HG02852 (cell line): ENCODE data around the gene ZBTB38.

Experiments
- ATAC-seq: cut with Tn5 transposase; IDR thresholded peaks from one replicate; pipeline ENCODE4 v1.9.1; 2021; ENCODE audit warnings: mild to moderate bottlenecking, moderate library complexity; ENCODE audit not compliant: unreplicated experiment

The ZBTB38 gene

DNA sequence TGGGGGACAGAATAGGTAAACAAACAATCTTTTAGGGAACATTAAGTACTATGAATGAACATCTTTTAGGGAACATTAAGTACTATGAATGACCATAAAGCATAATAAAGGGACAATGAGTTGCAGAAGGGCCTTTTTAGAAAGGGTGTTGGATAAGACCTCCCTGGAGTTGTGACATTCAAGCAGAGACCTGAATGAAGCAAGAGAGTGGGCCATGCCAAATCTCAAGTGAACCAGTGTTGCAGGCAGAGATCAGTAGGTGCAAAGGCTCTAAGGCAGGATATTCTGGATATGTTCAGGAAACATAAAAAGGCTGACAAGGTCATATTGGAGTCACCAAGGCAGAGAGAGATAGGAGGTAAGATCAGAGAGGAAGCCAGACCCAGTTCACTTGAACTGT lies 29.4 kb upstream of the ZBTB38 start:
- no peak for ATAC-seq

GRCh38 chr3:141341536-141341935 lies 26.8 kb upstream of the ZBTB38 start:
- no peak for ATAC-seq

DNA sequence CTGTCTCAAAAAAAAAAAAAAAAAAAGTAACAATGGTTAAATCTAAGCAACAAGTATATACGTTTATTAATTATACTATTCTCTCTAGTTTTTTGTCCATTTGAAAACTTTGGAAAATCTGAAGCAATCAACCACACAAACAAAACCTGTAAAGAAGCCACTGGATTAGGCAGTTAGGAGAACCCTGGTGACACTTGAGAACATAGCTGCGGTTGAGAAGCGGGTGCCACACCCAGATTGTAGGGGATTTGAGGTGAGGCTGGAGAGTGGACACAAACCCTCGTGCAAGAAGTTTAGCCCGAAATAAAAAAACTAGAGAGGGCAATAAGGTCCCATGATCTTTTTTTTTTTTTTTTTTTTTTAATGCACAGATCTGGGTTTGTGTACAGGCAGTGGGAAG lies 25.9 kb upstream of the ZBTB38 start:
- ATAC-seq: no peak

GRCh38 chr3:141343077-141343476 lies 25.2 kb upstream of the ZBTB38 start:
- ATAC-seq: no peak

DNA sequence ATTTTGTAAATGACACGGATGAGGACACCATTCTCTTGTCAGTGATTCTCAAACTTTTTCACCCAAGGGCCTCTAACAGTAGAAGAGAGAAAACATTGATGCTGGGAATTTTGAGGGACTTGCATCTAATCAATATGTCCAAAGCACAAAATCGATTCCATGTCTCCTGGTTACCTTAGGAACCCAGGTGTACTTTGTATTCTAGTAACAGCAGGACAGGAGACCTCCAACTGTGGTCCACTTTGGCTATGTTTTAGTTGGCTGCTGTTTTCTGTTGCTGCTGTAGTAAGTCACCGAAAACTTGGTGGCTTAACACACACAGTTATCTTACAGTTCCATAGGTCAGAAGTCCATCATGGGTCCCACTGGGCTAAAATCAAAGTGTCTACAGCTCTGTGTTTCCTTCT lies 24.4 kb upstream of the ZBTB38 start:
- ATAC-seq: no peak

- no peak for ATAC-seq
These were observed 22.8 kb upstream of the ZBTB38 start for GRCh38 chr3:141345528-141345927.

DNA sequence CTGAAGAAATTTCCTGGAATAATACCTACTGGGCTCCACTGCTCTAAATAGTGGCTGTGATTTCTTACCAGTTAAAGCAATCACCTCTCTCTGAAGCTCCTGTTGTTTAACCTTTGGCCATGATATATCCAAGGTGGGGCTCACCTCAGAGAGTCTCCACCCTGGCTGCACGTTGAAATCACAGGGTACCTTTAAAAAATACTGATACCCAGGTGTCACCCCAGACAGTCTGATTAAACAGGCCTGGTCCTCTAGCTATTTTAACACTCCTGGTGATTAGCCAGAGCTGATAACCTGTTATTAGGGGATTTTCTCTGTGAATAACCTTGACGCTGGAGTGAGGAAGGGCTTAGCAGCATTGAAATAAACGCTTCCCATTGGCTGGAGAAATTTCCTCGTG lies 22.3 kb upstream of the ZBTB38 start:
- no peak for ATAC-seq

- no peak for ATAC-seq
These were observed 21.9 kb upstream of the ZBTB38 start for GRCh38 chr3:141346418-141346817.

DNA sequence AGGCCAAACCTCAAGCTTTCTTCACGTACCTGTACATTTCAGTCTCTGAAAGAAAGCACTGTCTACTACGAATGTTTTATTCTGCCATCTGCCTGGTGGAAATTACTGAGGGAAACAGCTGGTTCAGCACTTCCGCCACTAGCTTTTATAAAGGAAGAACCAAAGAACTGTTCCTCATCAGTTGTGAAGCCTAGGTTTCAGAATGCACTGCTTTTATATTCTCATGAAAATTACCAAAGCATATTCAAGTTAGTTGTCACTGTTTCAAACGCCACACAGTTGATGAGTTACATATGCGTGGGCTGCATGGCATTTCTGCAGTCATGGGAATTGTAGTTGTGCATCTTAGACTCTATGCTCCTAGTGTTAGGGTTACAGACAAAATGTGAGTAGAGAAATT lies 21.5 kb upstream of the ZBTB38 start:
- no peak for ATAC-seq

DNA sequence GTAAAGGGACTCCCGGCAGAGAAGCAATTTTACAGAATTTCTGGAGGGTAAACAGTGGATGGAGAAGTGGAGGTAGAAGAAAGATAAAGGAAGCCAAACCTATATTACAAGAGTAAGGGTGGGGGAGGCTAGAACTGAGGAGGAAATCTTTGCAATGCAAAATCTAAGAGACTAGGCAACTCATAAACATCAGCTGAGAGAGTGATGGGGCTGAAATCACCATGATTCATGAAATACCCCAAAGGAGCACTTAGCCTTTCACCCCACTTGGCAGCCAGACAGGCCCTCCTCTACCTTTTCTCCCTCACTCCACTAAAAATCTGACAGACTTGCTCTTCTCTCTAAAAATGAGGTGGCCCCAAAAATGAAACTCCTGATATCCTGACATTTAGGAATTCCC lies 19.5 kb upstream of the ZBTB38 start:
- no peak for ATAC-seq

DNA sequence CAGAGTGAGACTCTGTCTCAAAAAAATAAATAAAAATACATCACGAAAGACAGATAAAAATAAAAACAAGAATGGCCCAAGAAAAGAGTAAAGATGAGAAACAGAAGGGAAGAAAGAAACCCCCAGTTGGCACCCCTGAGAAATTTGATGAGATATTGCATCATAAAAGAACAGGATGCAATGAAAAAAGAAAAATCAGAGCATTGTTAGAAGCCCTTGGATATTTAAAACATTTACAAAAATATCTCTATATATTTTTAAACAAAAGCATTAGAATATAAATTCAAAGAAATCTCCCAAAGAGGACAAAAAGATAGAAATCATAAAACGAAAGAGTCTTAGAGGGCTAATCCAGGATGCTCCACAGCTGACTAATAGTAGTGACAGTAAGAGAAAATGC lies 18.6 kb upstream of the ZBTB38 start:
- ATAC-seq: no peak

DNA sequence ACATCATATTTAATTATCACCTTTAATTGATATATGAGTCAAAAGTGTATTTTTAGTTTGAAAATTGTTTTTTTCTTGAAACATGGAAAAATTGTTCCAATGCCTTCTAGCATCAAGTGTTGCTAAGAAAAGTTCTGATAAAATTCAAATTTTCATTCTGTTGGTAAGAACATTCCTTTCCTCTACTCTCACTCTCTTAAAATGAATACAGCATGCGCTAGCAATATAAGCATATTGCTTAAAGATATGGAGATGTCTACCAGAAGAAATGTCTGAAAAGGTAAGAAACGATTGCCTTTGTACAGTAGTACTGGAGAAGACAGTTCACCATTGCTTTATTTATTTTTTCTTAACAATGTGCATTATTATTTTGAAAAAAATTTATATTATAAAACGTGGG lies 17.6 kb upstream of the ZBTB38 start:
- ATAC-seq: no peak

GRCh38 chr3:141352262-141352984 lies 15.9 kb upstream of the ZBTB38 start:
- ATAC-seq: no peak

DNA sequence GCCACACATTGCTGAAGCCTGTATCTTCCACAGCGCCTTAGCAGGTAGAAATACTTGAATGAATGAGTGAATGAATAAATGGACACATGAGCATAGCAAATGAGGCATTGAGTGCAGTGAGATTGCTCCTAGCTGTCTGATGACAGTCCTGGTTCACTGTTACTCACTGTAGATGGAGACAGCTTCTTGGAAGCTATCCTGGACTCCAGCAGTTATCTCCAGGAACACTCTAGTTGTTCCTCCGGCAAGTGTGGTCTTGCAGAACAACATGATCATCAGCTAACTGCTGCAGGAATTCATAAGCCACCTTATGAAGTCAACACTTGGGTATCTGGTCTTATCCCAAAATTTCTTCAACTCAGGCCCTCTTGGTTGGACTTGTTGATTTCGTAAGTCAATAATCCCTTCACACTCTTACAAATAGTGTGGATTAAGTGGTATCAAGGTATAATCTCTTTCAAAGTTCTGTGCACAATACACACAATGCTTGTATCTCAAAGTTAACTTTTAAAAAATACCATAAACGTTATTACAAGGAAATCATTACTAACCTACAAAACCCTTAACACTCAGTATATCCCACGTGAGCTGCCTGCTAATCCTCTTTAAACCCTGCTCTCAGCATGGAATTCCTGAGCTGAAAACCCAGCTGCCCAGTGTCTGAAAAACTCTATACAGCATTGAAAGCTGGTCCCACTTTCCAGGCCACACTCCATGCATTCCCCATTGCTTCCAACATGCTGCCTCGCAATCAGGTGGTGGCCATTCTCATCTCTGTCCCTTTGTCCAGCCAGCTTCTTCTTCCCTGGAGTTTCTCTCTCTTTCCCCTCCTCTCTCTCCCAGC lies 14.4 kb upstream of the ZBTB38 start:
- no peak for ATAC-seq

- ATAC-seq: no peak
These were observed 13.8 kb upstream of the ZBTB38 start for GRCh38 chr3:141354517-141354916.

DNA sequence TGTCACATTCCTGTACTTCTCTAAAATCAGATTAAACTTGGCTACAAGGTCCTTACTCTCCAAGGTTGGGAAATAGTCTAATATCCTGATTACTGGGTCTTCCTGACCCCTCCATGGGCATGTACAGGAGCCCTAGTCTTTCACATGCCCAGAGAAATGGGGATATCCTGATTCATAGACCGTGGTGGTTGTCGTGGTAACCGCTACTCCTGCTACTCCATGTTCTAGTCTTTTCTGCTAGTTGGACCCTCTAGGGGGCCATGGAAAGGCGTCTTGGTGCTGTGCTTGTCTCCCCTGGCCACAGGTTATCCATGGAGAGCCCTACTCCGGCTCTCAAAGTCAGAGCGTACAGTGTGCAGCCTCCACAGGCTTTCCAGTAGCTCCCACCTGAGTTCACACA lies 13.1 kb upstream of the ZBTB38 start:
- no peak for ATAC-seq

DNA sequence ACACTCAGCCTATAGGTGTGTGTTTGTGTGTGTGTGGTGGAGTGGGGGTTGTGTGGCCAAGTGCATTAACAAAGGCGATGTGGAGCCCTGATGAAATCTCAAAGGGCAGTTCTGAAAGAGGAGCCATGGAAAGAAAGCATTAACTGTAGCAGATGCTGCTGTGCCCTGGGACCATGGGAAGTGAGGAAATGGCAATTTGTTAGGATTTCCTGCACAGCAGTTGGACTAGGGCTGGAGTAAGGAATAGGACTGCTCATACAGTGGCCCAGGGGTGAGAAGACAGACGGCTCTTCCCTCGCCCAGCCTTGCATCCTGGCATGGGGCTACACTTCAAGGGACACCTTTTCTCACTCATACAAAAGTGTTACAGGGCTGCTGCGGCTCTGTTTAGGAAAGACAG lies 12.3 kb upstream of the ZBTB38 start:
- no peak for ATAC-seq

DNA sequence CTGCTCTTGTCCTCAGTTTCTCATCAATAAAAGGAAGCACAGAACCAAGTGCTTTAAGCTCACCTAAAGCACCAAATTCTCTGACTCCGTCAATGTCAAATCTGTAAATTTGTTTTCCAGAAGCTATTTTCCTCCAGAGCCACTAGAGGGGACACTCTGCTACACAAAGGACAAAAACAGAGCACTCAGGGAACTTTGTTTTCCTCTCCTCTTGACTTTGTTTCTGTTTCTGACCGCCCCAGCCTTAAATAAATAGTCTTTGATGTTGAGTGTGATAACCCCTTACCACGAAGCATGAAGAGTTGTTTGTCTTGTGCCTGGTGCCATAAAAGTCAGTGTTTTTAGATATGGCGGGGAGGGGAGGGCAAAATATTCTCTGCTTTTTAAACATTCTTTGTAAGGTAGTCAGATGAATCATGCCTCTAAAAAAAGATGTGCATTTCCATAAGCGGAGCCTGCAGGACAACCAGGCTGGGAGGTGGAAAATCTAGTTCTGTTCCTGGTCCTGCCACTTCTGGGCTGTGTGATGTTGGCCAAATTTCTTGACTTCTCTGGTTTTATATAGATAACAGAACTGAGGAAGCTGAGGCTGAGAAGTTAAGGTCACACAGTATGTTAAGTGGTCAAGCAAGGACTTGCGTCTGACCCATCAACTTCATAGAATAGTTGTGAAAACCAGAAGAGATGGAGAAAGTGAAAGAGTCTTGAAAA lies 7.3 kb upstream of the ZBTB38 start:
- peak; percentile 66 for ATAC-seq

DNA sequence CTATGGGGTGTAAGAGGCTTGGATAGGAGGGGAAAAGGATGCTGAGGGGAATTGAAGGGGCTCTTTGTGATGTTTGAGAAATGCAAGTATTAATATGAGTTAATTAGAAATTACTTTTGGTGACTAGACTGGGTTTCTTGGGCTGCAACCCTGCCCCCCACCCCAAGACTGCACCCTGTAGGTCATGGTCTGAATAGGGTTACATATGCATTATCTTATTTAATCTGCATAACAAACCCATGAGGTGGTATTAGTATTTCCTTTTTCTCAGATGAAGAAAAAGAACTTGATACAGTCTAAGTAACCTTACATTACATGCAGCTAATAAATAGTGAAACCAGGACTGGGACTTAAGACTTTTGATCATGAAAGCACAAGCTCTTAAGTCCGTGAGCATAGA lies 5.6 kb upstream of the ZBTB38 start:
- no peak for ATAC-seq

DNA sequence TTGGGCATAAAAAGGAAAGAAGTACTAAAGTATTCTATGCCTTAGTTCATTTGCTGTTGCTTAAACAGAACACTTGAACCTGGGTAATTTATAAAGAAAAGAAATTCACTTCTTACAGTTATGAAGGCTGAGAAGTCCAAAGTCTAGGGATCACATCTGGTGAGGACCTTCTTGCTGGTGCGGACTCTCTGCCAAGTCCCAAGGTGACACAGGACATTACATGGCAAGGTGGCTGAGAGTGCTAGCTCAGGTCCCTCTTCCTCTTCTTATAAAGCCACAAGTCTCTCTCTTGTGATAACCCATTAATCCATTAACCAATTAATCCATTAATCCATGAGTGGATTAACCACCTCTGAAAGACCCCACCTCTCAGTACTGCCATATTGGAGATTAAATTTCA lies 3.1 kb upstream of the ZBTB38 start:
- ATAC-seq: no peak

- no peak for ATAC-seq
These were observed 1.8 kb upstream of the ZBTB38 start for GRCh38 chr3:141366285-141367037.
